ENCODE results near the gene CCL27. TPM values are rescaled to one million over a fixed set of nuclear protein-coding genes. Genes with fewer than 3 reads are reported as not detected.

Gene CCL27
- total RNA-seq, 1 donor, result 0.36 TPM

DNA sequence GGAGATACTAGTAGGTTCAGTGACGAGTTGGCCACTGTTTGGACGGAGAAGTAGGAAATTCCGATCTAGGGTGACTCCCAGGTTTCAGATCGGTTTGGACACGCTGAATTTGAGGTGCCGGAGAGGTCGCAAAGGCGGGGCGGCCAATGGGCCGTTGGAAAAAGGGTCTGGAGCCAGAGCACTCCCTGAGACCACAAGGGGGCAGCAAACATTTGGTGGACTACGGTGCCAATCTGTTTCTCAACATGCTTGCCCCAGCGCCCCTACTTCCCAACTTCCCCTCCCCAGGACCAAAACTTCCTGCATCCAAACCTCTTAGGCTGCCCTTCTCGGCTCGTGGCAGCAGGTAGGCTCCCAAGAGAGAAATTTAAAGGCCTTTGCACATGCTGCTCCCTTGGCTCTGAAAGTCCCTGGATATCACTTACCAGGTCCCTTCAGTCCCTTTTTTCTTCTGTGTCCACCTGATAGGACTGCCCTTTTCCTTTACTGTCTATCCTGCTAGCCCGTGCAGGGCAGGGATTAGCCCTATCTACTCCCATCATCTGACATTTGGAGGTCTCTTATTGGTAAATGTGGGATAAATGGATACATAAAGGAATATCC, 49.6 kb downstream of the CCL27 start:
- TF ChIP-seq CTCF (IDR thresholded peaks at IDR 0.05; ENCODE audit: extremely low read depth, low read depth, low read length), result peak; percentile 93
- peaks cover 11% of the 10 kb centered on the region for H3K79me2 ChIP-seq (ENCODE audit: insufficient read depth, low read length)
- H3K4me3 ChIP-seq (ENCODE audit: insufficient read depth, low read length), result peak overlapping the region; percentile 94
- peaks cover 40% of the 10 kb centered on the region for H3K36me3 ChIP-seq (ENCODE audit: insufficient read depth, low read length)
- peak overlapping the region; percentile 83 for H3K4me2 ChIP-seq (ENCODE audit: insufficient read depth, low read length)
- peak overlapping the region; percentile 85 for H3K27ac ChIP-seq (ENCODE audit: low read depth, low read length)
- H3K27me3 ChIP-seq (ENCODE audit: insufficient read depth, low read length), result no peaks in the 10 kb centered on the region
- DNase-seq (ENCODE audit: insufficient read length, low spot score, missing footprints), result peak; percentile 94
- H2AFZ ChIP-seq (ENCODE audit: low read length), result peak overlapping the region; percentile 86
- H3K9me3 ChIP-seq (ENCODE audit: low read depth, low read length), result no peaks in the 10 kb centered on the region
- no peaks in the 10 kb centered on the region for H4K20me1 ChIP-seq (ENCODE audit: insufficient read depth, low read length)
- peaks cover 12% of the 10 kb centered on the region for H3K4me1 ChIP-seq (ENCODE audit: insufficient read depth, low read length)

Small RNAs within 50 kb of the gene (small RNA-seq; reads per million reads assigned to genes)
- gene CCL27, result not detected

Other genes with a start within 250 kb of the CCL27 start
- 8.5 and 9.4 TPM in 2 replicates for gene FAM219A, start 204.1 kb downstream of the CCL27 start, total RNA-seq
- 47.4 TPM in 1 of 2 replicates, not detected in the other for gene DNAI1, start 203.9 kb downstream of the CCL27 start, total RNA-seq
- gene ENHO, start 139.7 kb downstream of the CCL27 start, total RNA-seq, result under 0.01 and 0.29 TPM in 2 replicates
- gene CNTFR, start 72.9 kb downstream of the CCL27 start, total RNA-seq, result under 0.01 TPM in 1 of 2 replicates, not detected in the other
- gene RPP25L, start 50.6 kb downstream of the CCL27 start, total RNA-seq, result 17.7 and 19.2 TPM in 2 replicates
- gene DCTN3, start 42.2 kb downstream of the CCL27 start, total RNA-seq, result 84.0 and 90.5 TPM in 2 replicates
- under 0.01 TPM in 1 of 2 replicates, not detected in the other for gene ARID3C, start 33.6 kb downstream of the CCL27 start, total RNA-seq
- 72.7 and 73.4 TPM in 2 replicates for gene SIGMAR1, start 24.9 kb downstream of the CCL27 start, total RNA-seq
- 32.6 and 38.9 TPM in 2 replicates for gene GALT, start 16.0 kb downstream of the CCL27 start, total RNA-seq
- 34.4 and 38.0 TPM in 2 replicates for gene IL11RA, start 10.5 kb downstream of the CCL27 start, total RNA-seq
- gene CCL19, start 28.6 kb upstream of the CCL27 start, total RNA-seq, result not detected in 2 replicates
- not detected in 2 replicates for gene CCL21, start 47.5 kb upstream of the CCL27 start, total RNA-seq